ENCODE results near the gene TRERF1.
A peak's percentile ranks its signal among the peaks of the same experiment; 100 is the strongest.

The TRERF1 gene

GRCh38 chr6:42279966-42280629 lies 171.6 kb downstream of the TRERF1 start:
- peaks cover 3 to 61% (median 53%) of the 10 kb centered on the region in 10 experiments; a peak in 19 of 20 replicates for H3K4me1 ChIP-seq
- no peak for TF ChIP-seq Cebpa-rat (IDR thresholded peaks at IDR 0.05)
- no peaks in the 10 kb centered on the region for H3K27me3 ChIP-seq
- no peak overlapping the region for H3K4me3 ChIP-seq
- H3K9me3 ChIP-seq (replicated peaks in 1 of 11) = peaks cover 0 to 13% (median 7%) of the 10 kb centered on the region in 11 experiments; a peak in 11 of 22 replicates
- peak overlapping the region in 3 of 11 experiments; percentile 19 to 27 (median 25); a peak in 3 of 22 replicates for H3K27ac ChIP-seq
- peaks cover 0 to 11% (median 0%) of the 10 kb centered on the region in 11 experiments; a peak in 2 of 22 replicates for H4K20me1 ChIP-seq
- peaks cover 4 to 60% (median 29%) of the 10 kb centered on the region in 11 experiments; a peak in 15 of 22 replicates for H3K36me3 ChIP-seq
- no peak overlapping the region for H3K9ac ChIP-seq
- H3K4me2 ChIP-seq = peak overlapping the region in 6 of 11 experiments; percentile 6 to 42 (median 19); a peak in 4 of 22 replicates

GRCh38 chr6:42279144-42279781 lies 172.5 kb downstream of the TRERF1 start:
- H3K4me1 ChIP-seq = peaks cover 3 to 61% (median 53%) of the 10 kb centered on the region in 10 experiments; a peak in 19 of 20 replicates
- no peak overlapping the region for H3K9ac ChIP-seq
- no peak for TF ChIP-seq Cebpa-rat (IDR thresholded peaks at IDR 0.05)
- peaks cover 0 to 11% (median 0%) of the 10 kb centered on the region in 11 experiments; a peak in 2 of 22 replicates for H4K20me1 ChIP-seq
- H3K4me2 ChIP-seq = peak overlapping the region in 7 of 11 experiments; percentile 6 to 42 (median 17); a peak in 3 of 22 replicates
- H3K4me3 ChIP-seq = no peak overlapping the region
- peaks cover 0 to 57% (median 23%) of the 10 kb centered on the region in 11 experiments; a peak in 14 of 22 replicates for H3K36me3 ChIP-seq
- peak overlapping the region in 3 of 11 experiments; percentile 2 to 25 (median 19); a peak in 1 of 22 replicates for H3K27ac ChIP-seq
- peaks cover 0 to 13% (median 7%) of the 10 kb centered on the region in 11 experiments; a peak in 11 of 22 replicates for H3K9me3 ChIP-seq (replicated peaks in 1 of 11)
- H3K27me3 ChIP-seq = no peaks in the 10 kb centered on the region

GRCh38 chr6:42278131-42278853 lies 173.4 kb downstream of the TRERF1 start:
- Histone ChIP-seq H3K4me1 (peaks cover 3 to 61% (median 53%) of the 10 kb centered on the region in 10 experiments; a peak in 19 of 20 replicates), H3K9ac (no peak overlapping the region), H3K27ac (no peak overlapping the region), H3K4me2 (peak overlapping the region in 8 of 11 experiments; percentile 5 to 21 (median 16); a peak in 5 of 22 replicates), H3K4me3 (no peak overlapping the region), H3K27me3 (no peaks in the 10 kb centered on the region), H3K9me3 (replicated peaks in 1 of 11) (peaks cover 0 to 13% (median 7%) of the 10 kb centered on the region in 11 experiments; a peak in 11 of 22 replicates), H3K36me3 (peaks cover 0 to 54% (median 25%) of the 10 kb centered on the region in 11 experiments; a peak in 14 of 22 replicates), H4K20me1 (peaks cover 0 to 11% (median 0%) of the 10 kb centered on the region in 11 experiments; a peak in 2 of 22 replicates)
- no peak for TF ChIP-seq Cebpa-rat (IDR thresholded peaks at IDR 0.05)

GRCh38 chr6:42276034-42276890 lies 175.5 kb downstream of the TRERF1 start:
- H3K27me3 ChIP-seq = no peaks in the 10 kb centered on the region
- H3K4me2 ChIP-seq = peak overlapping the region in 8 of 11 experiments; percentile 8 to 48 (median 30); a peak in 13 of 22 replicates
- no peak for TF ChIP-seq Cebpa-rat (IDR thresholded peaks at IDR 0.05)
- H3K4me3 ChIP-seq = no peak overlapping the region
- H3K9me3 ChIP-seq (replicated peaks in 1 of 11) = no peaks in the 10 kb centered on the region
- peak overlapping the region in 2 of 11 experiments; percentile 1 to 9; a peak in 1 of 22 replicates for H3K27ac ChIP-seq
- H4K20me1 ChIP-seq = peaks cover 0 to 7% (median 0%) of the 10 kb centered on the region in 11 experiments; a peak in 2 of 22 replicates
- H3K4me1 ChIP-seq = peaks cover 3 to 50% (median 46%) of the 10 kb centered on the region in 10 experiments; a peak in 18 of 20 replicates
- H3K9ac ChIP-seq = 0 out of 22 replicates have a peak overlapping the region, but pooled peaks of 1 of the 11 experiments have one; percentile 15
- H3K36me3 ChIP-seq = peaks cover 0 to 54% (median 25%) of the 10 kb centered on the region in 11 experiments; a peak in 14 of 22 replicates

- no peak overlapping the region for H3K9ac ChIP-seq
- H3K27ac ChIP-seq = no peak overlapping the region
- H3K36me3 ChIP-seq = peaks cover 0 to 46% (median 20%) of the 10 kb centered on the region in 11 experiments; a peak in 14 of 22 replicates
- H4K20me1 ChIP-seq = peaks cover 0 to 5% (median 0%) of the 10 kb centered on the region in 11 experiments; a peak in 2 of 22 replicates
- H3K4me1 ChIP-seq = peaks cover 3 to 43% (median 40%) of the 10 kb centered on the region in 10 experiments; a peak in 18 of 20 replicates
- TF ChIP-seq Cebpa-rat (IDR thresholded peaks at IDR 0.05) = no peak
- H3K4me3 ChIP-seq = no peak overlapping the region
- no peaks in the 10 kb centered on the region for H3K27me3 ChIP-seq
- H3K9me3 ChIP-seq (replicated peaks in 1 of 11) = no peaks in the 10 kb centered on the region
- H3K4me2 ChIP-seq = peak overlapping the region in 2 of 11 experiments; percentile 26 to 30; a peak in 1 of 22 replicates
Observed at GRCh38 chr6:42275376-42276033, 176.2 kb downstream of the TRERF1 start.

- Histone ChIP-seq H3K27ac (no peak overlapping the region), H3K4me2 (no peak overlapping the region), H3K36me3 (peaks cover 4 to 46% (median 22%) of the 10 kb centered on the region in 11 experiments; a peak in 18 of 22 replicates), H3K9ac (no peak overlapping the region), H4K20me1 (peaks cover 0 to 4% (median 0%) of the 10 kb centered on the region in 11 experiments; a peak in 2 of 22 replicates), H3K27me3 (no peaks in the 10 kb centered on the region), H3K4me3 (no peak overlapping the region), H3K9me3 (replicated peaks in 1 of 11) (no peaks in the 10 kb centered on the region), H3K4me1 (peaks cover 3 to 37% (median 34%) of the 10 kb centered on the region in 10 experiments; a peak in 18 of 20 replicates)
- no peak for TF ChIP-seq Cebpa-rat (IDR thresholded peaks at IDR 0.05)
Observed at GRCh38 chr6:42274898-42275297, 176.8 kb downstream of the TRERF1 start.
